Fibroblast of lung (primary cell): ENCODE measurements around the gene YWHAH.

Source experiments
- CTCF ChIP-seq, 2 donors: IDR thresholded peaks in 1 of 2; conservative IDR thresholded peaks in 1 of 2; 1 replicate in 1 of 2; 2 replicates in 1 of 2; pipeline ENCODE4 v1.5.1; 2011 to 2012; ENCODE audit warnings: low read length in 2 of 2, control low read depth in 1 of 2, inconsistent platforms in 1 of 2, low read depth in 1 of 2, mild to moderate bottlenecking in 1 of 2
- EZH2 ChIP-seq: IDR thresholded peaks from 2 replicates; pipeline ENCODE4 v1.5.1; 2012; ENCODE audit warnings: low read length, control low read depth, mild to moderate bottlenecking; ENCODE audit errors: missing control alignments

DNA sequence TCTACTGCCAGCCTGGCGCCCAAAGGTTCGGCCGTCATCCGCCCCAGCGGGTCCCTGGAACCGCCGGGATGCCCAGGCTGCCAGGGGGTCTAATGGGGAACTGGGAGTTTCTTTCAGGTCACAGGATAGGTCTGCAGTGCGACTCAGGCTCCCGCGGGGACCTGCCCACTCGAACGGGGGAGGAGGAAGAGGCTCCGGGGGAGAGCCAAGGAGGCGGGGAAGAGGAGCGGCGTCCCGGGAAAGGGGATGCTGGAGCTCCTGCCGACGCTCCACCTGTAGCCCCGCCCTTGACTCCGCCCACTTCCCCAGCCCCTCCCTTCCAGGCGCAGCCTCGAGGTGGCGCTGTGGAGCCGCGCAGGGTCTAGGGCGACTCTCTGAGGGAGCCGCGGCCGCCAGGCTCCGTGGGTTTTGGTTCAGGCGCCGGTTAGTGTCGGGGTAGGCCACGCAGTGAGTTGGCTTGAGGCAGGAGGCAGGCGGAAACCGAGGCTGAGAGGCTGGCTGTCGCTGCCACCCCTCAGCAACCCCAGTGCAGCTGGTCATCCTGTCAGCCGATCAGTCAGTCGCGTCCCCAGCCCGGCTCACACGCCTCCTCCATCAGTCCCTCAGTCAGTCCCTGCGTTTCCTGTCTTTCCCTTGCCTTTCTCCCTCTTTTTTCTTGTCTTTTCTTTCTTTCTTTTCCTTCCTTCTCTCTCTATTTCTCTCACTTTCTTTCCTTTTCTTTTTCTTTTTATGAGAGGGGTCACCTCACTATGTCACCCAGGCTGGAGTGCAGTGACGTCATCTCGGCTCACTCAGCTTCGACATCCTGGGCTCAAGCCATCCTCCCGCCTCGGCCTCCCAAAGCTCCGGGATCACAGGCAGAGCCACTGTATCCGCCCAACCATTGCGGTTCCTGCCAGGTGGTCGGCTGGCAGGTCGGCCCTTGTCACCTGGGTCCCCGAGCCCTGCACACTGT lies 26.4 kb downstream of the YWHAH start:
- TF ChIP-seq CTCF (conservative IDR thresholded peaks at IDR 0.05 in 1 of 2, IDR thresholded peaks at IDR 0.05 in 1 of 2; ENCODE audit: low read depth in 1 of 2, low read length in 2 of 2): peak; percentile 77 to 80
- no peak for TF ChIP-seq EZH2
